ENCODE data around the gene SRSF5.
A peak's percentile ranks its signal among the peaks of the same experiment; 100 is the strongest.
"Not testable (repeated sequence)": the region's sequence is repeated elsewhere in the genome, so short reads cannot be mapped to it uniquely, and the experiment has no call there.

Gene SRSF5

GRCh38 chr14:69766984-69767368, at the start of gene SRSF5:
Gene SRSF5 (plus strand): TSS chr14:69767142. CDS start chr14:69768157, 1,015 bp downstream.
- TF ChIP-seq, protein P1, sequence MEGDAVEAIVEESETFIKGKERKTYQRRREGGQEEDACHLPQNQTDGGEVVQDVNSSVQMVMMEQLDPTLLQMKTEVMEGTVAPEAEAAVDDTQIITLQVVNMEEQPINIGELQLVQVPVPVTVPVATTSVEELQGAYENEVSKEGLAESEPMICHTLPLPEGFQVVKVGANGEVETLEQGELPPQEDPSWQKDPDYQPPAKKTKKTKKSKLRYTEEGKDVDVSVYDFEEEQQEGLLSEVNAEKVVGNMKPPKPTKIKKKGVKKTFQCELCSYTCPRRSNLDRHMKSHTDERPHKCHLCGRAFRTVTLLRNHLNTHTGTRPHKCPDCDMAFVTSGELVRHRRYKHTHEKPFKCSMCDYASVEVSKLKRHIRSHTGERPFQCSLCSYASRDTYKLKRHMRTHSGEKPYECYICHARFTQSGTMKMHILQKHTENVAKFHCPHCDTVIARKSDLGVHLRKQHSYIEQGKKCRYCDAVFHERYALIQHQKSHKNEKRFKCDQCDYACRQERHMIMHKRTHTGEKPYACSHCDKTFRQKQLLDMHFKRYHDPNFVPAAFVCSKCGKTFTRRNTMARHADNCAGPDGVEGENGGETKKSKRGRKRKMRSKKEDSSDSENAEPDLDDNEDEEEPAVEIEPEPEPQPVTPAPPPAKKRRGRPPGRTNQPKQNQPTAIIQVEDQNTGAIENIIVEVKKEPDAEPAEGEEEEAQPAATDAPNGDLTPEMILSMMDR (IDR thresholded peaks at IDR 0.05; ENCODE audit: unreplicated experiment in 3 of 3): no peak
- peak within 1 kb of the TSS; percentile 100 for H3K27ac Mint-ChIP-seq
- H3K4me1 Mint-ChIP-seq: peaks cover 48% of the 10 kb centered on the region
- peaks cover 47% of the 10 kb centered on the region for H3K36me3 Mint-ChIP-seq (ENCODE audit: low read depth)
- H3K9me3 Mint-ChIP-seq: no peaks in the 10 kb centered on the region
- peaks cover 12% of the 10 kb centered on the region for H3K27me3 Mint-ChIP-seq (ENCODE audit: low read depth)
- peak within 1 kb of the TSS; percentile 99 to 100 (median 100) for H3K4me3 Mint-ChIP-seq

GRCh38 chr14:69718614-69719013, 48.3 kb upstream of the SRSF5 start:
- H3K9me3 Mint-ChIP-seq; H3K4me3 Mint-ChIP-seq; H3K27me3 Mint-ChIP-seq (ENCODE audit: low read depth); H3K36me3 Mint-ChIP-seq (ENCODE audit: low read depth): not testable (repeated sequence)
- peaks cover 48% of the 10 kb centered on the region for H3K4me1 Mint-ChIP-seq
- peak overlapping the region in 1 of 3 experiments; percentile 94 for H3K27ac Mint-ChIP-seq

GRCh38 chr14:69719501-69719951, 47.4 kb upstream of the SRSF5 start:
- no peaks in the 10 kb centered on the region for H3K9me3 Mint-ChIP-seq
- H3K27me3 Mint-ChIP-seq (ENCODE audit: low read depth): no peaks in the 10 kb centered on the region
- TF ChIP-seq, protein P1 (IDR thresholded peaks at IDR 0.05; ENCODE audit: unreplicated experiment in 3 of 3): no peak
- H3K27ac Mint-ChIP-seq: peak overlapping the region; percentile 91 to 94 (median 91)
- peaks cover 4% of the 10 kb centered on the region for H3K36me3 Mint-ChIP-seq (ENCODE audit: low read depth)
- peaks cover 39% of the 10 kb centered on the region for H3K4me1 Mint-ChIP-seq
- no peak overlapping the region for H3K4me3 Mint-ChIP-seq

DNA sequence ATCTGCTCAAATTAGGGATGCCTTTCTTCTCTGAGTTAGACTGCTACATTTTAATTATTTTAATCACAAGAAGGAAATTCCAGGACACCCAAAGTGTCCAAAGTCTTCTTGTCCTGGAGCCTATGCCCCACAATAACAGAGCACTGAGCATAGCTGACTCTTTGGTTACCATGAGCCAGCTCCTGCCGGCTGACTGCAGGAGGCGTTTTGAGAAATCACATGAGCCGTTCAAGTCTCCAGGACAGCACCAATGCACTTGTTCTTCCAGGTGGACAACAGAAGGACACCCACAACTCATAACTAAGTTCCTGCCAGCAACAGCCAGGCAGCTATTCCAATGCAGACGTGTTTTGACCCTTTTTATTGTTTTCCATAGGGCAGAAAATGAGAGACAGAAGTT, 46.0 kb upstream of the SRSF5 start:
- Mint-ChIP-seq H3K4me1 (peaks cover 31% of the 10 kb centered on the region), H3K36me3 (ENCODE audit: low read depth) (no peaks in the 10 kb centered on the region), H3K4me3 (no peak overlapping the region), H3K27me3 (ENCODE audit: low read depth) (no peaks in the 10 kb centered on the region), H3K9me3 (no peaks in the 10 kb centered on the region), H3K27ac (no peak overlapping the region)
- TF ChIP-seq, protein P1 (IDR thresholded peaks at IDR 0.05; ENCODE audit: unreplicated experiment in 3 of 3): no peak

DNA sequence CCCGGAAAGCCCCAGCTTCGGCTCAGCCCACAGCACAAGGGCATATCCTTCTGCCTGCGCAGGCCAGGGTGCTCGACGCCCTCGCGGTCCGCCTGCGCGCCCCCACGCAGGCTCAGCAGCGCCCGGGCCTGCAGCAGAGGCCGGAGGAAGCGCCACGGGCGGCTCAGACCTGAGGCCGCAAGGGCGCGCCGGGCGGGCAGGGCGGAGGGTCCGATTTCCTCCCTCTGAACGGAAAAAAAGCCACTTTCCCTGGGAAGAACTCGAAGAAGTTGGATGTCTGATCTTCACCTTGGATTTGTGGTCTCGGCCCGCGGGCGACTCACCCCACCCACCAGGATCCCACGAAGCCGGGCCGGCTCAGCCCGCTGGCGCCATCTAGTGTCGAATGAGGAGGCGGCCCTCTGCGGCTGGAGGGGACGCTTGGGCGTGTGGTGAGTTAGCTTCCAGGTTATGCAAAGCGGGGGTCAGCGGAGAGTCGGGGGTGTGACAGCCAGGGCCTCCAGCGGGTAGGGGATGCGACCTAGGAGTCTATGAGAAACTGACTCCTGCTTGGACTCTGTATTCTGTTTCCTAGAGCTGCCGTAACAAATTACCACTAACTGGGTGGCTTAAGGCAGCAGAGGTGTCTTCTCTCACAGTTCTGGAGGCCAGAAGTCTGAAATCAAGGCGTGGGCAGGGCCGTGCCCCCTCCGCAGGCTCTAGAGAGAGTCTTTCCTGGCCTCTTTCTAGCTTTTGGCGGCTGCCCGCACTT, 40.0 kb upstream of the SRSF5 start:
- TF ChIP-seq, protein P1 (IDR thresholded peaks at IDR 0.05; ENCODE audit: unreplicated experiment in 3 of 3): peak; percentile 97 to 99 (median 98)
- H3K27me3 Mint-ChIP-seq (ENCODE audit: low read depth): peaks cover 3% of the 10 kb centered on the region
- H3K36me3 Mint-ChIP-seq (ENCODE audit: low read depth): no peaks in the 10 kb centered on the region
- H3K9me3 Mint-ChIP-seq: no peaks in the 10 kb centered on the region
- peaks cover 13% of the 10 kb centered on the region for H3K4me1 Mint-ChIP-seq
- H3K4me3 Mint-ChIP-seq: peak overlapping the region; percentile 52 to 69 (median 53)
- peak overlapping the region in 2 of 3 experiments; percentile 30 to 42 for H3K27ac Mint-ChIP-seq

DNA sequence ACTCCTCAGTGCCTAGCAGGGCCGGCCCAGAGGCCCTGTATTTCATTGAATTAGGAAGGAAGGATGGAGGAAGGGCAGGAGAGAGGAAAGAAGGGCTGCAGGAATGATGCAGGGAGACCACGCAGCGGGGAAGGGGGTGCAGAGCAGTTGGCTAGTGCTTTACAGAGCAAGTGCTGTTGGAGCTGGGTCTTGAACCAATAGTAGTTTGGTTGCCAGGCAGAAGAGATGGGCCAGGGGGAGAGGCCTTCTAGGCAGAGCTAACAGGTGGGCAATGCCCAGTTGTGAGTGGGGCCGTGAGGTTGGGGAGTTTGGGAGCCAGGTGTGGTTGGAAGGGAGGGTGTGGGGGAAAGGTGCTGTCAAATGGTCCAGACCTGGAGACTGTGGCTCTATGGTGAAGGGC, 39.1 kb upstream of the SRSF5 start:
- peak overlapping the region in 1 of 3 experiments; percentile 2 for H3K4me3 Mint-ChIP-seq

GRCh38 chr14:69731919-69732598, 34.9 kb upstream of the SRSF5 start:
- H3K27ac Mint-ChIP-seq; H3K4me1 Mint-ChIP-seq; H3K9me3 Mint-ChIP-seq; H3K36me3 Mint-ChIP-seq (ENCODE audit: low read depth); H3K4me3 Mint-ChIP-seq: not testable (repeated sequence)
- H3K27me3 Mint-ChIP-seq (ENCODE audit: low read depth): peaks cover 17% of the 10 kb centered on the region

More for the DNA sequence above, 39.1 kb upstream of the SRSF5 start:
- Mint-ChIP-seq H3K36me3 (ENCODE audit: low read depth) (no peaks in the 10 kb centered on the region), H3K27me3 (ENCODE audit: low read depth) (peaks cover 3% of the 10 kb centered on the region), H3K9me3 (no peaks in the 10 kb centered on the region), H3K4me1 (peaks cover 13% of the 10 kb centered on the region), H3K27ac (no peak overlapping the region)
- TF ChIP-seq, protein P1 (IDR thresholded peaks at IDR 0.05; ENCODE audit: unreplicated experiment in 3 of 3): no peak

DNA sequence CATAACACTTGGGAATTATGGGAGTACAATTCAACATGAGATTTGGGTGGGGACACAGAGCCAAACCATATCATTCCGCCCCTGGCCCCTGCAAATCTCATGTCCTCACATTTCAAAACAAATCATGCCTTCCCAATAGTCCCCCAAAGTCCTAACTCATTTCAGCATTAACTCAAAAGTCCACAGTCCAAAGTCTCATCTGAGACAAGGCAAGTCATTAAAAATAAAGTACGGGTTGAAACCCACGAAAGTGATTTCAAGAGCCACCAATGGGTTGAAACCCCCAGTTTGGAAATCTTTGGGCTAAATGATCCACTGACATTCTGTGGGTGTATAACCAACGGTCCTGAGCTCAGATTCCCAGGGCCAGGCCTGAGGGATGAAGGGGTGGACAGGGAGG, 30.5 kb upstream of the SRSF5 start:
- H3K27ac Mint-ChIP-seq; H3K9me3 Mint-ChIP-seq; H3K36me3 Mint-ChIP-seq (ENCODE audit: low read depth); H3K4me1 Mint-ChIP-seq; H3K4me3 Mint-ChIP-seq: not testable (repeated sequence)
- H3K27me3 Mint-ChIP-seq (ENCODE audit: low read depth): peaks cover 13% of the 10 kb centered on the region

Measured in nephron (organoid).